ENCODE measurements around the gene SMPD1. TPM values are rescaled to one million over a fixed set of nuclear protein-coding genes. Genes with fewer than 3 reads are reported as not detected.
A peak's percentile ranks its signal among the peaks of the same experiment; 100 is the strongest.

The SMPD1 gene
- total RNA-seq, 4 donors from 2014 or later, result 5.9 to 36.4 (median 26.0) TPM

DNA sequence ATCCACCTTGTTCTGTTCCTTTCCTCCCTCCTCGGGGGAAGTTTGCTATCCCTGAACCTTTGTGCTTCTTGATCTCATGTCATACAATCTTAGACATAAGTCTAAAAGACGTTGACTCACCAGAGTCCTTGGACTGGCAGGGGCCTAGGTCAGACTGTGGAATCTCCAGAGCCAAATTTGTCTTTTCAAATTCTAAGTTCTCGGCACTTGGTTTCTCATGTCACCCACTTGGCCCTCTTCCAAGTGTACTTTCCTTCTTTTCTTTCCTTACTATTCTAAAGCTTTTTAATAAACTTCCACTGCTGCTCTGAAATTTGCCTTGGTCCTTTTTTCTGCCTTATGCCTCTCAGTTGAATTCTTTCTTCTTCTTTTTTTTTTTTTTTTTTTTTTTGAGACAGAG is 30.1 kb upstream of the SMPD1 start:
- H3K36me3 ChIP-seq, result no peaks in the 10 kb centered on the region
- H3K9me3 ChIP-seq, result no peaks in the 10 kb centered on the region
- no peak for DNase-seq
- no peak for TF ChIP-seq POLR2A (IDR thresholded peaks at IDR 0.05)
- TF ChIP-seq, protein P1, sequence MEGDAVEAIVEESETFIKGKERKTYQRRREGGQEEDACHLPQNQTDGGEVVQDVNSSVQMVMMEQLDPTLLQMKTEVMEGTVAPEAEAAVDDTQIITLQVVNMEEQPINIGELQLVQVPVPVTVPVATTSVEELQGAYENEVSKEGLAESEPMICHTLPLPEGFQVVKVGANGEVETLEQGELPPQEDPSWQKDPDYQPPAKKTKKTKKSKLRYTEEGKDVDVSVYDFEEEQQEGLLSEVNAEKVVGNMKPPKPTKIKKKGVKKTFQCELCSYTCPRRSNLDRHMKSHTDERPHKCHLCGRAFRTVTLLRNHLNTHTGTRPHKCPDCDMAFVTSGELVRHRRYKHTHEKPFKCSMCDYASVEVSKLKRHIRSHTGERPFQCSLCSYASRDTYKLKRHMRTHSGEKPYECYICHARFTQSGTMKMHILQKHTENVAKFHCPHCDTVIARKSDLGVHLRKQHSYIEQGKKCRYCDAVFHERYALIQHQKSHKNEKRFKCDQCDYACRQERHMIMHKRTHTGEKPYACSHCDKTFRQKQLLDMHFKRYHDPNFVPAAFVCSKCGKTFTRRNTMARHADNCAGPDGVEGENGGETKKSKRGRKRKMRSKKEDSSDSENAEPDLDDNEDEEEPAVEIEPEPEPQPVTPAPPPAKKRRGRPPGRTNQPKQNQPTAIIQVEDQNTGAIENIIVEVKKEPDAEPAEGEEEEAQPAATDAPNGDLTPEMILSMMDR (IDR thresholded peaks at IDR 0.05), result no peak
- no peak overlapping the region for H3K4me3 ChIP-seq
- intact Hi-C loops (cut with DNase I; ENCODE audit: low total_unique reads), result no loop called here
- no peak overlapping the region for H3K27ac ChIP-seq
- H3K4me1 ChIP-seq, result peaks cover 0 to 6% of the 10 kb centered on the region in 2 donors
- H3K27me3 ChIP-seq, result no peaks in the 10 kb centered on the region

DNA sequence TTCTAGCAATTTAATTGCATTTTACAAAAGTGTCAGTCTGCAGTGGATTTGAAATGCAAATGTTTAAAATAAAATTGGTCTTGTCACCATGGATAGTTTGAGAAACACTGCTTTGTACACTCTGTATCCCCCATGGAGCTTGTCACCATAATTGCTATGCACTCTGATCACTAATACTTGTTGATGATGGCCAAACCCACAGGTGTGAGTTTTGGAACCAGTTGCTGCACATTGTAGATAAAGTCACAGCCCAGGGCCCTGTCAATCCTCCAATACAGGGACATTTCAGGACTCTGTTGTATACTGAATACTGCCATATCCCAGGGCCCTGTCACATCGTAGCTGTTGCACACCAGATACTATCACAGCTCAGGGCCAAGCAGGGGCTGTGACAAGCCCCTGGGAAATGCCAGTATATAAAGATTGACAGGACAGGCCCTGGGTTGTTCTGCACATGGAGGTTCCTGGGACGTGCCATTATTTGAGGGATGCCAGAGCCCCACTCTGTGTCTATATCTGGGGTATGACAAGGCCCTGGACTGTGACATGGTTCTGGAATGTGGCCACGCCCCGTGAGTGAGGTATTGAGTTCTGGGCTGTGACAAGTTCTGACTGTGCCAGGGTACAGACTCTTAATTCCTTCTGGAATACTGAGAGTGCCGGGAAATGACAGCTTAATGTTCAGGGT is 27.9 kb upstream of the SMPD1 start:
- Histone ChIP-seq H3K27me3 (no peaks in the 10 kb centered on the region), H3K36me3 (no peaks in the 10 kb centered on the region), H3K9me3 (no peaks in the 10 kb centered on the region), H3K27ac (no peak overlapping the region), H3K4me3 (no peak overlapping the region), H3K4me1 (peaks cover 0 to 6% of the 10 kb centered on the region in 2 donors)
- TF ChIP-seq POLR2A (IDR thresholded peaks at IDR 0.05), result no peak
- TF ChIP-seq, protein P1 (IDR thresholded peaks at IDR 0.05), result no peak
- DNase-seq, result peak in 1 of 2 donors; percentile 30
- intact Hi-C loops (cut with DNase I; ENCODE audit: low total_unique reads), result no loop called here

DNA sequence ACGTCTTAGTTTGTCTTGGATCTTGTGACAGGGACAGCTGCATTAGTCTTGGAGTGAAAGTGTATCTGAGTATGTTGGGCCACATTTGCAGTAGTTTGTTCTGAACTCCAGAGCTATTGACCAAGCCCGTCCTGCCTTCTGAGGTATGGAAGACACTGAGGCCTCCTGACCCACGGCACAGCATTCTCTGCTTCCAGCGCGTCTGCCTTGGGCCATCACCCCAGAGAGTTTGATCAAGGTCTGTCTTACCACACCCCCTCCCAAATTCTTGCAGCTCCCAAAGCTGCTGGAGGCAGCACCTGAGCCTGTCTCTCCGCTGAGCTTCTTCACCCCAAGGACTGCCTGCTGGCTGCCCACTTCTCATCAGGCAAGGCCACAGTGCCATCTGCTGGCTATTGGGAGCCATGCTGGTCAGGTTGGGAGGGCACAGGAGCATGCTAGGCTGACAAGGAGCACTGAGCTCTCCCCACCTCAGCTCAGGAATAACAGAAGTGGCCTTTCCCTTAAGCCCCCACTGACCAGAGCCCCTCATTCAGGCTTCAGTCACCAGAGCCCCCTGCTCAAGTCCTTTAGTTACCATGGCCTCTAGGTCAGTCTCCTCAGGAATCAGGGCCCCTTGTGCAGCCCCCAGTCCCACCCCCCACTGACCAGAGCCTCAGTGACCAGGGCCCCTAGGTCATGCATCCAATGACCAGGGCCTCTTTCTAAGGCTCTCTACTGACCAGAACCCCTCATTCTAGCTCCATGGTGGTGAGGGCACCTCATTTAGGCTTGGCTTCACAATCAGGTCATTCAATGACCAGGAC is 27.2 kb upstream of the SMPD1 start:
- TF ChIP-seq, protein P1 (IDR thresholded peaks at IDR 0.05), result peak; percentile 76 to 83 (median 80)
- TF ChIP-seq POLR2A (IDR thresholded peaks at IDR 0.05), result no peak
- Histone ChIP-seq H3K27me3 (no peaks in the 10 kb centered on the region), H3K36me3 (no peaks in the 10 kb centered on the region), H3K4me3 (no peak overlapping the region), H3K4me1 (no peaks in the 10 kb centered on the region), H3K27ac (no peak overlapping the region), H3K9me3 (no peaks in the 10 kb centered on the region)
- intact Hi-C loops (cut with DNase I; ENCODE audit: low total_unique reads), result no loop called here
- peak; percentile 77 to 80 for DNase-seq

DNA sequence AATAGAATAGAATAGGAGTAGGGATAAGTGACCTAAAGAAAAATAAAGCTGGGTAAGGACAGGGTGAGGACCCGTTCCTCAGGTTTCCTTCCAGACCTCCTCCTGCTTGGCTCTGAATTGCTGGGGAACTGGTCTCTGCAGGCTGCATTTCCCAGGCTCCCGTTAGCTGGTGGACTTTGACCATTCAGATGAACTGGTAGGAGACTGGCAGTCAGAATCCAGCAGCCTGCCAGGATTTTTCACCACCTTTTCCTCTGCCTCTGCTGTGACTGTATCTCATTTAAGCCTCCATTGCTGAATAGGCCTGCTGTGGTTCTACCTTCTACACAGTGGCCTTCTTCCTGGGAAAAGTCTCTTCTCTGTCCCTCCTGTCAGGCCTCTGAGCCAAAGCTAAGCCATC is 24.6 kb upstream of the SMPD1 start:
- no peaks in the 10 kb centered on the region for H3K4me1 ChIP-seq
- intact Hi-C loops (cut with DNase I; ENCODE audit: low total_unique reads), result no loop called here
- TF ChIP-seq POLR2A (IDR thresholded peaks at IDR 0.05), result no peak
- TF ChIP-seq, protein P1 (IDR thresholded peaks at IDR 0.05), result no peak
- H3K27me3 ChIP-seq, result no peaks in the 10 kb centered on the region
- H3K9me3 ChIP-seq, result no peaks in the 10 kb centered on the region
- no peak for DNase-seq
- no peak overlapping the region for H3K4me3 ChIP-seq
- H3K36me3 ChIP-seq, result no peaks in the 10 kb centered on the region
- H3K27ac ChIP-seq, result no peak overlapping the region

DNA sequence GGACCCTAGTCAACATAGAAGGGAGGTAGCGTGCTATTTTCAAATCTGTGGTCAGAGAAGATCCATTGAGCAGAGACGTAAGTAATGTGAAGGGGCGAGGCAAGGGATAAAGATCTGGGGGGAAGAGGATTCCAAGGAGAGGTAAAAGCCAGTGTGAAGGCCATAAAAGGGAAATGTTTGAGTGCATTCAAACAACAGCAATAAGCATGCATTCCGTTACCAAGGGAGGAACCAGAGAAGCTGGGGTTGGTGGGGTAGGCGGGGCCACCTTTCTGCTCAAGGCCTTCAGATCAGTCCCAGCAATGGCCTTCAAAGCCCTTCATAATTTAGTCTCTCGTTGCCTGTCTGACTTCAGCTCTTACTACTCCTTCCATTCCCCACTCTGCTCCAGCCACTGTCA is 18.4 kb upstream of the SMPD1 start:
- no peak overlapping the region for H3K27ac ChIP-seq
- no peaks in the 10 kb centered on the region for H3K4me1 ChIP-seq
- intact Hi-C loops (cut with DNase I; ENCODE audit: low total_unique reads), result no loop called here
- TF ChIP-seq POLR2A (IDR thresholded peaks at IDR 0.05), result no peak
- TF ChIP-seq, protein P1 (IDR thresholded peaks at IDR 0.05), result no peak
- no peak overlapping the region for H3K4me3 ChIP-seq
- no peaks in the 10 kb centered on the region for H3K27me3 ChIP-seq
- H3K9me3 ChIP-seq, result no peaks in the 10 kb centered on the region
- no peak for DNase-seq
- no peaks in the 10 kb centered on the region for H3K36me3 ChIP-seq
